ENCODE data around the gene CSAG2.

GRCh38 chrX:152725409-152725808 lies 16.3 kb upstream of the CSAG2 start:
- TF ChIP-seq CTCF (IDR thresholded peaks at IDR 0.05), result no peak
- no peak for TF ChIP-seq POLR2A (IDR thresholded peaks at IDR 0.05)
